Measurements from ENCODE around the gene HDGFL3.

Gene HDGFL3

GRCh38 chr15:83119968-83120581 is 87.5 kb downstream of the HDGFL3 start:
- DNase-seq (ENCODE audit: low read depth), result no peak
- no peak for TF ChIP-seq CTCF (IDR thresholded peaks at IDR 0.05; ENCODE audit: insufficient read depth, low read depth, low read length, missing control alignments)
- H3K4me3 ChIP-seq (ENCODE audit: low read depth, low read length), result no peak overlapping the region

- no peak for TF ChIP-seq CTCF (IDR thresholded peaks at IDR 0.05; ENCODE audit: insufficient read depth, low read depth, low read length, missing control alignments)
- no peak overlapping the region for H3K4me3 ChIP-seq (ENCODE audit: low read depth, low read length)
- no peak for DNase-seq (ENCODE audit: low read depth)
These were observed 88.7 kb downstream of the HDGFL3 start for GRCh38 chr15:83118968-83119367.

GRCh38 chr15:83118291-83118827 is 89.3 kb downstream of the HDGFL3 start:
- H3K4me3 ChIP-seq (ENCODE audit: low read depth, low read length), result no peak overlapping the region
- no peak for DNase-seq (ENCODE audit: low read depth)
- no peak for TF ChIP-seq CTCF (IDR thresholded peaks at IDR 0.05; ENCODE audit: insufficient read depth, low read depth, low read length, missing control alignments)

- no peak for TF ChIP-seq CTCF (IDR thresholded peaks at IDR 0.05; ENCODE audit: insufficient read depth, low read depth, low read length, missing control alignments)
- DNase-seq (ENCODE audit: low read depth), result peak; percentile 84
- H3K4me3 ChIP-seq (ENCODE audit: low read depth, low read length), result no peak overlapping the region
These were observed 91.6 kb downstream of the HDGFL3 start for GRCh38 chr15:83115831-83116565.

GRCh38 chr15:83115410-83115809 is 92.2 kb downstream of the HDGFL3 start:
- TF ChIP-seq CTCF (IDR thresholded peaks at IDR 0.05; ENCODE audit: insufficient read depth, low read depth, low read length, missing control alignments), result no peak
- H3K4me3 ChIP-seq (ENCODE audit: low read depth, low read length), result no peak overlapping the region
- no peak for DNase-seq (ENCODE audit: low read depth)

GRCh38 chr15:83114856-83115255 is 92.8 kb downstream of the HDGFL3 start:
- no peak for DNase-seq (ENCODE audit: low read depth)
- no peak overlapping the region for H3K4me3 ChIP-seq (ENCODE audit: low read depth, low read length)
- no peak for TF ChIP-seq CTCF (IDR thresholded peaks at IDR 0.05; ENCODE audit: insufficient read depth, low read depth, low read length, missing control alignments)
